Skeletal muscle tissue (tissue), 4 donors: Measurements from ENCODE around the gene KCNMB2. TPM values are rescaled to one million over a fixed set of nuclear protein-coding genes. Genes with fewer than 3 reads are reported as not detected.

Experiments
- H3K27ac ChIP-seq: one replicate; pipeline ENCODE4 v1.7.0; 2013; ENCODE audit warnings: mild to moderate bottlenecking, low read depth, low read length, inconsistent platforms
- H3K27me3 ChIP-seq, 3 donors: one replicate each; pipeline ENCODE4 v1.7.0; 2013; ENCODE audit warnings: low read length in 3 of 3; ENCODE audit not compliant: control insufficient read depth in 3 of 3, insufficient read depth in 3 of 3
- H3K36me3 ChIP-seq, 3 donors: one replicate each; pipeline ENCODE4 v1.7.0; 2013; ENCODE audit warnings: low read length in 3 of 3; ENCODE audit not compliant: control insufficient read depth in 3 of 3, insufficient read depth in 3 of 3
- H3K4me1 ChIP-seq, 3 donors: one replicate each; pipeline ENCODE4 v1.7.0; 2013; ENCODE audit warnings: low read length in 3 of 3, mild to moderate bottlenecking in 3 of 3; ENCODE audit not compliant: control insufficient read depth in 3 of 3, insufficient read depth in 3 of 3
- H3K4me3 ChIP-seq, 3 donors: one replicate each; pipeline ENCODE4 v1.7.0; 2013; ENCODE audit warnings: low read length in 3 of 3
- H3K9ac ChIP-seq, 3 donors: one replicate each; pipeline ENCODE4 v1.7.0; 2013; ENCODE audit warnings: low read length in 3 of 3, mild to moderate bottlenecking in 3 of 3, moderate library complexity in 2 of 3, low read depth in 1 of 3
- H3K9me3 ChIP-seq, 3 donors: one replicate each; pipeline ENCODE4 v1.7.0; 2013; ENCODE audit warnings: low read length in 3 of 3; ENCODE audit not compliant: control insufficient read depth in 3 of 3
- total RNA-seq: library from RNA; depleted of rRNA; stranded (reverse); fragments of >200 nt; gene quantifications from one replicate; pipeline ENCODE4 v1.2.3, GENCODE V29; 2014
- donor health status: Osteomylitis.

Gene KCNMB2
- total RNA-seq, 1 donor from 2014 or later = 11.5 TPM

DNA sequence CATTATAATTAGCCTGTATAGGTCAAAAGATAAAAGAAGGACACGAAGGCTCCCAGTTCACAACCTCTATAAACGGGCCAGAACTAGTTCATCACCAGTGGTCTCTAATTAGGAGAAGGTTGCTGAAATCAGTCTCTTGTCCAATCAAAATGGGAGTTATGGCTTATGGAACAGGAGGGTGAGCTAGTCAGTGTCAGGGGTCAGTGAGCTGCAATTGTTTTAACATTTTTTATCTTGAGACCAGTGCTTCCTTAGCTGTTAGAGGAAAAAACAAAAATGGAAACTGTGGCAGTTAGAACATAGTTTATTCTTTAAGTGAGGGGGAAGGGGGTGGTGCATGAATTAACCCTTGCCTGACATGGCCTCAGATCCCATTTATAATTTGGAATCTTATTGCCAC is 141.7 kb downstream of the KCNMB2 start:
- H3K9me3 ChIP-seq = peaks cover 0 to 2% (median 0%) of the 10 kb centered on the region in 3 donors
- peaks cover 0 to 3% (median 0%) of the 10 kb centered on the region in 3 donors for H3K27me3 ChIP-seq
- no peak overlapping the region for H3K27ac ChIP-seq
- H3K9ac ChIP-seq = no peak overlapping the region
- no peaks in the 10 kb centered on the region for H3K36me3 ChIP-seq
- no peak overlapping the region for H3K4me3 ChIP-seq
- no peaks in the 10 kb centered on the region for H3K4me1 ChIP-seq

DNA sequence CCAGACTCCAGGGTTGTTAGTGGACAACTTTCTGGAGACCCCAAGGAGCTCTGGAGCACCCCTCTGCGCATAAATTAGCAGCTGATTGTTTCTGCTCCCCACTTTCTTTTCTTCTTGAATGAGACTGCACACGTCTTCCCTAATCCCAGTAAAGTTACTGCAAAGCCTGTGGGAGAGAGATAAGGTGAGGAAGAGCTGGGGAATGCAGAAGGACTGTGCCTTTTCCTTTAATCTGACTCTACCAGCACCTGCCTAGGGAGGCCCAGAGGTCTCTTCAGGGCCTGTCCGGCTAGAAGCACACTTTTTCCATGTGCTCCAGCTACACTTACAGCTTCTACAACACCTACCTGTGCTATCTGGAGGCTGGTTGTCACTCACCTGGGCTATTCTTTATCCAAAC is 143.8 kb downstream of the KCNMB2 start:
- Histone ChIP-seq H3K9me3 (peaks cover 0 to 2% (median 0%) of the 10 kb centered on the region in 3 donors), H3K27me3 (no peaks in the 10 kb centered on the region), H3K9ac (no peak overlapping the region), H3K4me3 (no peak overlapping the region), H3K27ac (no peak overlapping the region), H3K36me3 (no peaks in the 10 kb centered on the region), H3K4me1 (no peaks in the 10 kb centered on the region)

DNA sequence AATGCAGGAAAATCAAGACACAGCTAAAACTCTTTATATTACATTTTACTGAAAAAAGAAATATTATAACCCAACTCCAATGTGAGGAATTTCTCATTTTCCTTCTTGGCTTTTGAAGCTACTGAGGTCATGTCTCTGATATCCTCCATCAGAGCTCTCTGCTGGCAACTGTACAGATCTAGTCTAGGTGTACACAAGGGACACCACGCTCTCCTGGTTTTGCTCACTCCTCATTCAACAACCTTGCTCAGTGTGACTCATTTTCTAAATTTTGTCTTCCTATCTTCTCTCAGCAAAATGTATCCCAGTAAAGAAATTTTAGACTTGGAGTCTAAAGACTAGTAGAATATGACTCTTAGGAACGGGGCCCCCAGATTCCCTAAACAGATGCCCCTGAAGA is 144.3 kb downstream of the KCNMB2 start:
- peaks cover 0 to 2% (median 0%) of the 10 kb centered on the region in 3 donors for H3K9me3 ChIP-seq
- H3K9ac ChIP-seq = no peak overlapping the region
- H3K4me3 ChIP-seq = no peak overlapping the region
- H3K27ac ChIP-seq = no peak overlapping the region
- H3K36me3 ChIP-seq = no peaks in the 10 kb centered on the region
- no peaks in the 10 kb centered on the region for H3K4me1 ChIP-seq
- no peaks in the 10 kb centered on the region for H3K27me3 ChIP-seq

DNA sequence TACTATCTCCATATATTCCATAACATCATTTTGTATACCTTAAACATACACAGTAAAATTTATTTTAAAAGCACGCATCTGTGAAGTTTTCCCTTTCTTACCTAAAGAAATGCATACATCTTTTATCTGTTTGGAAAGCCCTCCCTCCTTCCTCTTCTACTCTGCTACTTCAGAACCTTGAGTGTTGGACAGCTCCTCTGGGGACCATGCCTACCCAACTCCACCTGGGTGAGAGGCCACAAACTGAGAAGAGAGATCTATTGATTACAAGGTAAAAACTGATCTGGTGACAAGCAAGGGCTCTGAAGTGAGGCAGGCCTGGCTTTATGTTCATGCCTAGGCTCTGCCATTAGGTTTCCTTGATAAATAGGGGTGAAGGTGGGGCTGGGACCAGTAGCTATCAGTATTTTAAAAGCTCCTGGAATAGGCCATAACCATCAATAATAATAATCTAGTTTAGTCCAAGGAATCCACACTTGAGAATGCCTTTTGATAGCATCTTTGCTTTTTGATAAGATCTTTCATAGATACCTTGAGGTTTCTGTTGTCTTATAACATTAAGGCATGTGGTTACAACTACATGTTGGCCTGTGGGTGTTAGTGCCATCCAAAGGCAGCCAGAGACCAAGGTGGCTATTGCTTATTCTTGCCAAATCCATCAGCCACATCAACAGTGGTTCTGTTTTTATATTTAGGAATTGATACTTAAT is 148.8 kb downstream of the KCNMB2 start:
- H3K9ac ChIP-seq = no peak overlapping the region
- no peaks in the 10 kb centered on the region for H3K27me3 ChIP-seq
- H3K4me1 ChIP-seq = no peaks in the 10 kb centered on the region
- peaks cover 0 to 2% (median 0%) of the 10 kb centered on the region in 3 donors for H3K9me3 ChIP-seq
- H3K27ac ChIP-seq = no peak overlapping the region
- no peaks in the 10 kb centered on the region for H3K36me3 ChIP-seq
- H3K4me3 ChIP-seq = no peak overlapping the region

DNA sequence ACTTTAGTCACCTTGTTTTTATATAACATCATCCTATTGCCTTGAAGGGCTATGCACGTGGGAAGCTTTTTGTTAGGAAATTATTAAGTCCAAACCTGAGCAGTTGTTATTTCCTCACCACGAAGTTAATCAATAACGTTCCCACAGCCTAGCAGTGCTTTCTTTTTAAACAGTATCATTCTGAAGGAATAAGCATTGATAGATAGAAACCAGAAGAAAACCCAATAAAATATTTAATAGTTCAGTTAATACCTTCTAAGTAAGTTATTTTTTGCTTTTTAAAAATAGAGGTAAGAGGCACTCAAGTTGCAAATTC is 149.3 kb downstream of the KCNMB2 start:
- H3K9me3 ChIP-seq = peaks cover 0 to 2% (median 0%) of the 10 kb centered on the region in 3 donors
- no peak overlapping the region for H3K9ac ChIP-seq
- H3K4me3 ChIP-seq = no peak overlapping the region
- no peaks in the 10 kb centered on the region for H3K27me3 ChIP-seq
- no peaks in the 10 kb centered on the region for H3K4me1 ChIP-seq
- H3K36me3 ChIP-seq = no peaks in the 10 kb centered on the region
- no peak overlapping the region for H3K27ac ChIP-seq

DNA sequence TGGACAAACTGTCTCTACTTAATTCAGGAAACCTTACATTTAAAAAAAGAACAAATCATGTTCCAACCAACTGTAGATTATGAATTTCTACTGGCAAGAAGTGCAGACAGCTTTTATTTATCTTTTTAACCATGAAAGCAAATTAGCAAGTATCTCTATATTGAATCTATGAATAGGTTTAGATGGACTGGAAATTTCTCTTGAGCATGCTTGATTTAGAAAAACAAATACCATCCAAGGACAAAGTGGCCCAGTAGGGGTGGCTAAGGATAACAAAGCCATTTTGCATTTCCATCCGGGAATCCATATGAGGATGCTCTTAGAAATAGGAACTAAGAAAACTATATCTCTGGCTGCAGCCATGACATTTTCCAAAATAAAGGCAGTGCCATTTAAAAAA is 150.6 kb downstream of the KCNMB2 start:
- H3K9me3 ChIP-seq = peaks cover 0 to 2% (median 0%) of the 10 kb centered on the region in 3 donors
- H3K36me3 ChIP-seq = no peaks in the 10 kb centered on the region
- H3K9ac ChIP-seq = no peak overlapping the region
- no peaks in the 10 kb centered on the region for H3K4me1 ChIP-seq
- no peak overlapping the region for H3K4me3 ChIP-seq
- no peaks in the 10 kb centered on the region for H3K27me3 ChIP-seq
- H3K27ac ChIP-seq = no peak overlapping the region

DNA sequence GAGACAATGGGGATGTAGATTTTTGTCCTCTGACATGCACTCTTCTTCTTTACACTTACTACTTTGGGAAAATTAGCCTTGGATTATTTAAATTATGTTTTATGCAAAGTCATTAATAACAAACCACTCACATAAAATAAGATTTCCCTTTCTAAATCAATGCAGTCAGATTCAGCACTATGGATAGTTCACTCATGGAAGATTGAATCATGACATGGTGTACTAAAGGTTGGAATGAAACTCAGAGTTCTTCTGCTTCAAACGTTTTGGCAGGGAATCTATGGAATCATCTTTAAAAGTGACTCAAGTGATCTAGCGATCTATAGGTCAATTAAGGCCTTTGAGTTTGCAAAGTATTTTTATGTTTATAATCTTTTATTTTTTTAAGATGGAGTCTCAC is 154.3 kb downstream of the KCNMB2 start:
- Histone ChIP-seq H3K4me1 (no peaks in the 10 kb centered on the region), H3K27me3 (no peaks in the 10 kb centered on the region), H3K9ac (no peak overlapping the region), H3K27ac (no peak overlapping the region), H3K36me3 (no peaks in the 10 kb centered on the region), H3K9me3 (peaks cover 0 to 2% (median under 1%) of the 10 kb centered on the region in 3 donors), H3K4me3 (no peak overlapping the region)

DNA sequence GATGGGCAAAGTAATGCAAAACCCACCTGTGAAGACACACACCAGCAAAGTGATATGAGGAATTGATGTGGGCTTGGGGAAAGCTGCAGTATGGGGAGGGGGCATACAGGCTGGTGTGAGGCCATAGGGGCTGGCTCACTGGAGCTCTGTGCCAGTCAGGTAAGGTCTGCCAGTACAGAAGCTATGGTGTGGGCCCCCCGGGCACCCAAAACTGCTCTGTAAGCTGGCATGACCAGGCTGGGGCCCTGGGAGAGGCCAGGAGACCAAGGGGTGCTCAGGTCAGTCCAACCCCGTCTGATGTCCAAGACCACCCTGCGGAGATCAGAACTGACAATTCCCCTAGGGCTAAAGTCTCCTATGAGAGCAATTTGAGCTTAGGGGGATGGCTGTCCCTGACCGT is 163.1 kb downstream of the KCNMB2 start:
- H3K9me3 ChIP-seq = peaks cover 0 to 3% (median 0%) of the 10 kb centered on the region in 3 donors
- H3K27me3 ChIP-seq = no peaks in the 10 kb centered on the region
- no peak overlapping the region for H3K9ac ChIP-seq
- H3K4me3 ChIP-seq = no peak overlapping the region
- no peak overlapping the region for H3K27ac ChIP-seq
- H3K36me3 ChIP-seq = no peaks in the 10 kb centered on the region
- H3K4me1 ChIP-seq = no peaks in the 10 kb centered on the region

DNA sequence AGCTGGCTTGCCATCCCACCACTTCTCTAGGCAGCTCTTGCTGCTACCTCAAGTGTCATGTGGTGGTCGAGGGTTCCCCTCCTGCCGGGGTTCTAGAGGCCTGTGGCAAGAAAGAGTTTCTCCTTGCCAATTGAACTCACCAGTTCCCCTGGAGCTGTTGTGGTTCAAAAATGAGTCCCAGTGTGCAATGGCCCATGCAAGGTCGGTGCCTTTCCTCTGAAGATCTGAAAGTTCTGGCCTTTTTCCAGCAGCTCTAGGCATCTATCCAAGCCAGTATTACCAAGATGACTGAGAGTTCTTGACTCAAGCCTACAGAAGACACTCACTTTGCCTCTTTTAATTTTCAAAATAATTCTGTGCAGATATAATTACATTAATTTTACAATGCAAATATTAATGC is 163.6 kb downstream of the KCNMB2 start:
- Histone ChIP-seq H3K4me3 (no peak overlapping the region), H3K27ac (no peak overlapping the region), H3K9me3 (peaks cover 0 to 3% (median 0%) of the 10 kb centered on the region in 3 donors)

DNA sequence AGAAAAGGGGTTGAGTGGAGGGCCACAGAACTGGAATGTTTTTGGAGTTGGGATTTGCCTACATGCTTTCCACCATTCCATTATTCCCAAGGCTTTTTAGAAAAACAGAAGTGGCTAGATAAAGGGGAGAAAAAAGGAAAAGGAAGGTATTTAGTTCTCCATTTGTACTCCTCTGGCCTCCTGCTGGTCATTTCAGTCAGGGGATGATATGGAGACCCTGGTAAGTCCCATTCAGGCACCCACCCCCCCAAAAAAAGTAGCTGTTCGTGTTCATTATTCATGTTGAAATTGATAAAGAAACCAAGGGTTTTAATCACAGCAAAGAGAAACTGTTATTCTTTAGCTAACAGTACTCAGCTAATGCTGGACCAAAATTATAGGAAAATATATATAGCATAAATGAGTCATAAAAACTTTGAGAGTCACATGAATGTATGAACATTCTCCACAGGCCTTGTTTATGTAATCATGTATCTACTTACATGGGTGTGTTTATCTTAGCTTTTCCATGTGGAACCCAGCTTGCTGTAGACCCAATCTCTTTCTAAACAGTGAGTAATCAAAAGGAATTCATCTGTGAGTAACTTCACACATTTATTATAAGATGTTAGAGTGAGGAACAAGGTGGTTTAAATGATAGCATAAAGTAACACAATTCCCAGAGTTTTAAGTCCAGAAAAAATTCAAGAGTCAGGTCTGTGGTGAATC is 167.2 kb downstream of the KCNMB2 start:
- no peak overlapping the region for H3K9ac ChIP-seq
- H3K27ac ChIP-seq = no peak overlapping the region
- H3K4me1 ChIP-seq = no peaks in the 10 kb centered on the region
- H3K4me3 ChIP-seq = no peak overlapping the region
- H3K9me3 ChIP-seq = no peaks in the 10 kb centered on the region
- no peaks in the 10 kb centered on the region for H3K36me3 ChIP-seq
- H3K27me3 ChIP-seq = no peaks in the 10 kb centered on the region

More for the DNA sequence above, 163.6 kb downstream of the KCNMB2 start:
- no peaks in the 10 kb centered on the region for H3K4me1 ChIP-seq
- H3K36me3 ChIP-seq = no peaks in the 10 kb centered on the region
- no peaks in the 10 kb centered on the region for H3K27me3 ChIP-seq
- H3K9ac ChIP-seq = no peak overlapping the region
